IPS-18c (cell line): Measurements from ENCODE around the gene ZNF506.
"Not testable (repeated sequence)": the region's sequence is repeated elsewhere in the genome, so short reads cannot be mapped to it uniquely, and the experiment has no call there.

ENCODE experiments used
- H3K4me3 ChIP-seq: 2 replicates; pipeline ENCODE4 v1.7.0; 2013; ENCODE audit warnings: low read depth, mild to moderate bottlenecking, low read length, moderate library complexity; ENCODE audit not compliant: insufficient read depth
- H3K9me3 ChIP-seq: one replicate; pipeline ENCODE4 v1.6.1; 2013; ENCODE audit warnings: mild to moderate bottlenecking, low read length, moderate library complexity; ENCODE audit not compliant: control insufficient read depth, insufficient read depth

The ZNF506 gene

GRCh38 chr19:19821366-19821951 lies at the start of gene ZNF506:
TSS of gene ZNF506 (minus strand) at chr19:19821750. CDS start at chr19:19821603, 147 bp downstream.
- peak within 1 kb of the TSS; percentile 88 for H3K4me3 ChIP-seq
- peaks cover 9% of the 10 kb centered on the region for H3K9me3 ChIP-seq

- not testable (repeated sequence) for H3K4me3 ChIP-seq, H3K9me3 ChIP-seq
Measured at GRCh38 chr19:19870086-19870485, 48.5 kb upstream of the ZNF506 start.

GRCh38 chr19:19866611-19867248 lies 45.2 kb upstream of the ZNF506 start:
- Histone ChIP-seq H3K9me3 (no peaks in the 10 kb centered on the region), H3K4me3 (peak overlapping the region; percentile 92)

GRCh38 chr19:19865750-19866610 lies 44.4 kb upstream of the ZNF506 start, which contains the start of gene ZNF253:
TSS of gene ZNF253 (plus strand) at chr19:19865882. CDS start at chr19:19865997, 115 bp downstream.
- H3K9me3 ChIP-seq, result no peaks in the 10 kb centered on the region
- H3K4me3 ChIP-seq, result peak within 1 kb of the TSS; percentile 92

- H3K4me3 ChIP-seq, result peak overlapping the region; percentile 2; the same call in 1 of the 2 replicates
- H3K9me3 ChIP-seq, result no peaks in the 10 kb centered on the region
Measured at GRCh38 chr19:19860756-19861390, 39.3 kb upstream of the ZNF506 start.

GRCh38 chr19:19858751-19859150 lies 37.2 kb upstream of the ZNF506 start:
- Histone ChIP-seq H3K9me3 (no peaks in the 10 kb centered on the region), H3K4me3 (no peak overlapping the region)

- H3K9me3 ChIP-seq, H3K4me3 ChIP-seq: not testable (repeated sequence)
Measured at GRCh38 chr19:19851740-19852139, 30.2 kb upstream of the ZNF506 start.

- H3K9me3 ChIP-seq, result peaks cover 3% of the 10 kb centered on the region
- H3K4me3 ChIP-seq, result no peak overlapping the region
Measured at GRCh38 chr19:19849056-19849455, 27.5 kb upstream of the ZNF506 start.

GRCh38 chr19:19847781-19848180 lies 26.2 kb upstream of the ZNF506 start:
- H3K9me3 ChIP-seq, result peaks cover 3% of the 10 kb centered on the region
- H3K4me3 ChIP-seq, result no peak overlapping the region

GRCh38 chr19:19835560-19836038 lies 14.0 kb upstream of the ZNF506 start:
- peaks cover 19% of the 10 kb centered on the region for H3K9me3 ChIP-seq
- H3K4me3 ChIP-seq, result no peak overlapping the region

GRCh38 chr19:19826875-19827274 lies 5.3 kb upstream of the ZNF506 start:
- Histone ChIP-seq H3K9me3 (peaks cover 15% of the 10 kb centered on the region), H3K4me3 (no peak overlapping the region)

GRCh38 chr19:19823916-19824315 lies 2.4 kb upstream of the ZNF506 start:
- peaks cover 7% of the 10 kb centered on the region for H3K9me3 ChIP-seq

GRCh38 chr19:19821976-19822375 lies 426 bp upstream of the ZNF506 start:
- peak overlapping the region; percentile 88; the same call in 1 of the 2 replicates for H3K4me3 ChIP-seq
- H3K9me3 ChIP-seq, result not testable (repeated sequence)

More at GRCh38 chr19:19823916-19824315, 2.4 kb upstream of the ZNF506 start:
- no peak overlapping the region for H3K4me3 ChIP-seq

- peaks cover 9% of the 10 kb centered on the region for H3K9me3 ChIP-seq
- peak overlapping the region; percentile 88 for H3K4me3 ChIP-seq
Measured at GRCh38 chr19:19820774-19821320, 703 bp downstream of the ZNF506 start.

GRCh38 chr19:19817357-19817756 lies 4.2 kb downstream of the ZNF506 start:
- Histone ChIP-seq H3K4me3 (no peak overlapping the region), H3K9me3 (peaks cover 7% of the 10 kb centered on the region)

GRCh38 chr19:19816679-19817078 lies 4.9 kb downstream of the ZNF506 start:
- no peak overlapping the region for H3K4me3 ChIP-seq
- peaks cover 7% of the 10 kb centered on the region for H3K9me3 ChIP-seq

GRCh38 chr19:19811999-19812398 lies 9.6 kb downstream of the ZNF506 start:
- not testable (repeated sequence) for H3K4me3 ChIP-seq, H3K9me3 ChIP-seq
